ENCODE measurements around the gene ATP6V0B. TPM values are rescaled to one million over a fixed set of nuclear protein-coding genes. Genes with fewer than 3 reads are reported as not detected.
A peak's percentile ranks its signal among the peaks of the same experiment; 100 is the strongest.

ATP6V0B gene
- total RNA-seq, 4 donors from 2014 or later = 29.2 to 203 (median 97.9) TPM

DNA sequence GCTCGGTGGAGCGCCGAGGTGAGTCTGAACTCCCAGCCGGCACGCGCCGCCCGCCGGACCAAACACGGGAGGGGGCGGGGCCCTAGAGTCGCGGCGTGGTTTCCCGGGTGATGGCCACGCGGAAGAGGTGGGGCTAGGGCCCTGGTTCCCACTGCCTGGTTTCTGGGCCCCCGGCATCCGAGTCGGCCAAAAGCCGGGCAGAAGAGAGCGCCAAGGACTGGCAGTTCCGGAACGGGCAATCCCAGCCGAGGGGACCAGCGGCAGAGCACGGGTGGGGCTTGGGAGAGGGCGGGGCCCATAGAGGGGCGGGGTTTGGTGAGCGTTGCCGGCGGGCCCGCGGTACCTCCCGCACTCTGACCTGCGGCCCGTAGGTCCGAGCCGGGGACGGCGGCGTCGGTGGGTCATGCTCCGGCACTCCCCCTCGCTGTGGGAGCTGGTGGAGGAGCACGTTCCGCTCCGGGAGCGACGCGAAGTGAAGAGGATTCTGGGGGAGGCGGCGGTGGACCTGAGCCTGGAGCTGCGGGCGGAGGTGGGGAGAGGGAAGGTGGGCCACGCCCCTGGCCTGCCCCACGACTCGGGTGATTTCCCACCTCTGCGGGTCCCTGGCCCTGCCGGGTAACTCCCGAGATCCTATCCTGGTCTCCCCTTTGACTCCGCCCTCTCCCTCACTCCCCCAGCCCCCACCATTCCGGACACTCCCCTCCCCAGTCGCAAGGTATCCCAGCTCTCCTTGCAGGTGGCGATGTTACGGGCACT is 16.9 kb downstream of the ATP6V0B start, which contains the start of gene CCDC24:
Gene CCDC24 (plus strand): TSS at position 124 of the 756 bp plus-strand sequence. CDS start 280 bp downstream, at position 404.
- intact Hi-C loops (cut with DNase I; ENCODE audit: low total_unique reads) = no loop called here
- in situ Hi-C loops (cut with MboI; ENCODE audit: low pct_ligation_motif_present in 1 of 4, low pct_unique_long_range_greater_than_20kb in 1 of 4, low sequenced_read_pairs in 3 of 4) = loop anchor here in 1 of 4 donors (10.0 kb wide), 1 partner anchor 53 kb away; no protein-coding TSS in a partner anchor

DNA sequence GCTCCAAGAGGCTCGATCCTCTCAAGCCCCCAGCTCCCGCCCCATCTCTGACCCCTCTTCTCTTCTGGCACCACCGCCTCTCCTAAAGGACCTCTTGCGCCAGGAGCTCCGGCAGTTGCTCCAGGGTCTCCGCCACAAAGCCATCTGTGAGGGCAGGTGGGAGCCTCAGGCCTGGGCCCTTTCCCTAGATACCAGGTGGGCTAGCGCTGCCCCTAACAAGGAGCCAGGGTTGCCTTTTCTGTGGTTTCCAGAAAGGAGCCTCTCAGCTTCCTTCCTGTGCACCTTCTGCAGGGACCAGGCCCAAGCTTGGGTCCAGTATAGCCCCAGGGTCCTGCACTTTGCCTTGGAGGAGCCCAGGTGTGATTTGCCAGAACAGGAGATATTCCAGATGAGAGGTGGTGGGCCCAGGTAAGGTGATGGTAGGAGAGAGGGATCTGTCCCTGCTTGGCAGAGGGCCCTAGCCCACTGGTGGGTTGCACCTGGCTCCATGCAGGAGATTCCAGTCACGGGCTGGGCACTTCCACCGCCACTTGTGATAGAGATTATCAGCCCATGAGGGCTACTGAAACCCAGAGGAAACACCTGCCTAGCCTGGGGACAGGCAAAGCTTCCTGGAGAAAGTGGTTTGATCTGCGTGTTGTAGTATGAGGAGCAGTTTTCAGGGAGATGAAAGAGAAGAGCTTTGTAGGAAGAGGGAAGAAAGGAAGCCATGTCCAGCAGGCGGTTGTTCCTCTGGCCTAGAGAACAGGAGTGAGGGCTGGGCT is 17.7 kb downstream of the ATP6V0B start:
- Histone ChIP-seq H3K9me3 (no peaks in the 10 kb centered on the region), H3K36me3 (no peaks in the 10 kb centered on the region), H3K4me3 (peak overlapping the region; percentile 31 to 64 (median 58)), H3K27me3 (no peaks in the 10 kb centered on the region), H3K4me1 (peaks cover 5 to 25% (median 16%) of the 10 kb centered on the region in 4 donors), H3K27ac (peak overlapping the region; percentile 83 to 88 (median 87))
- WGBS, 2 donors (ENCODE audit: low coverage in 1 of 2) = 55 to 61% methylated on average over 3 to 11 of the region's 11 CpGs
- no peak for DNase-seq
- TF ChIP-seq EP300 (IDR thresholded peaks at IDR 0.05; ENCODE audit: low read depth) = no peak
- TF ChIP-seq CTCF (IDR thresholded peaks at IDR 0.05) = no peak
- no peak for TF ChIP-seq POLR2AphosphoS5 (IDR thresholded peaks at IDR 0.05)
- TF ChIP-seq POLR2A (IDR thresholded peaks at IDR 0.05) = no peak
- intact Hi-C loops (cut with DNase I; ENCODE audit: low total_unique reads) (no loop called here), in situ Hi-C loops (cut with MboI; ENCODE audit: low pct_ligation_motif_present in 1 of 4, low pct_unique_long_range_greater_than_20kb in 1 of 4, low sequenced_read_pairs in 3 of 4) (loop anchor here in 1 of 4 donors (10.0 kb wide), 1 partner anchor 52 kb away; no protein-coding TSS in a partner anchor)

More for the DNA sequence above, 16.9 kb downstream of the ATP6V0B start, which contains the start of gene CCDC24:
- H3K27me3 ChIP-seq = no peaks in the 10 kb centered on the region
- H3K27ac ChIP-seq = peak within 1 kb of the TSS; percentile 83 to 88 (median 87)
- DNase-seq = peak; percentile 90
- peak within 1 kb of the TSS; percentile 31 to 64 (median 58) for H3K4me3 ChIP-seq
- H3K36me3 ChIP-seq = no peaks in the 10 kb centered on the region
- WGBS, 2 donors (ENCODE audit: low coverage in 1 of 2) = 0 to 3% methylated on average over 6 to 17 of the region's 66 CpGs
- TF ChIP-seq EP300 (IDR thresholded peaks at IDR 0.05; ENCODE audit: low read depth) = no peak
- TF ChIP-seq CTCF (IDR thresholded peaks at IDR 0.05) = peak in 1 of 5 experiments; percentile 12
- TF ChIP-seq POLR2AphosphoS5 (IDR thresholded peaks at IDR 0.05) = peak; percentile 36 to 62 (median 54)
- peak; percentile 67 for TF ChIP-seq POLR2A (IDR thresholded peaks at IDR 0.05)
- H3K4me1 ChIP-seq = peaks cover 5 to 32% (median 21%) of the 10 kb centered on the region in 4 donors
- H3K9me3 ChIP-seq = no peaks in the 10 kb centered on the region

DNA sequence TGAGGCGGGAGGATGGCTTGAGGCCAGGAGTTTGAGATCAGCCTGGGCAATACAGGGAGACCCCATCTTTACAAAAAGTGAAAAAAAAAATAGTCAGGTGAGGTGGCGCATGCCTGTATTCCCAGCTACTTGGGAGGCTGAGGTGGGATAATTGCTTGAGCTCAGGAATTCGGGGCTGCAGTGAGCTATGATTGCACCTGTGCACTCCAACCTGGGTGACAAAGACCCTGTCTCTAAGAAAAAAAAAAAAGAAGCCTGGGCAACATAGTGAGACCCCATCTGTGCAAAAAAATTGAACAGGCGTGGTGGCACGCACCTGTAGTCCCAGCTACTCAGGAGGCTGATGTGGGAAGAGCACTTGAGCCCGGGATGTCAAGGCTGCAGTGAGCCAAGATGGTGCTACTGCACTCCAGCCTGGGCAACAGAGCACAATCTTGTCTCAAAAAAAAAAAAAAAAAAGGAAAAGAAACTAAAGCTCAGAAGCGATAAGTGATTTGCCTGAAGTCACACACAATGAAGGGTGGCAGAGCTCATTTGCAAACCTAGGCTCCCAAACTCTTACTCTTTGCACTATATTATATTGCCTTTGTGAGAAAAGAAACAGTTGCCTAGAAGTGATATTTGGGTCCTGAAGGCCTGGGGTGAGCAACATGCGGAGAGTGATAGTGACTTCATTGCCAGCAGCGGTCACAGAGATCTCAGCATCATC is 18.6 kb downstream of the ATP6V0B start:
- no peak for DNase-seq
- H3K27me3 ChIP-seq = no peaks in the 10 kb centered on the region
- no peak for TF ChIP-seq POLR2AphosphoS5 (IDR thresholded peaks at IDR 0.05)
- TF ChIP-seq POLR2A (IDR thresholded peaks at IDR 0.05) = no peak
- no peak for TF ChIP-seq CTCF (IDR thresholded peaks at IDR 0.05)
- TF ChIP-seq EP300 (IDR thresholded peaks at IDR 0.05; ENCODE audit: low read depth) = no peak
- in situ Hi-C loops (cut with MboI; ENCODE audit: low pct_ligation_motif_present in 1 of 4, low pct_unique_long_range_greater_than_20kb in 1 of 4, low sequenced_read_pairs in 3 of 4) = loop anchor here in 1 of 4 donors (10.0 kb wide), 1 partner anchor 51 kb away; no protein-coding TSS in a partner anchor
- no peak overlapping the region for H3K4me3 ChIP-seq
- H3K9me3 ChIP-seq = no peaks in the 10 kb centered on the region
- H3K27ac ChIP-seq = no peak overlapping the region
- intact Hi-C loops (cut with DNase I; ENCODE audit: low total_unique reads) = no loop called here
- peaks cover 5 to 23% (median 17%) of the 10 kb centered on the region in 4 donors for H3K4me1 ChIP-seq
- no peaks in the 10 kb centered on the region for H3K36me3 ChIP-seq
- 93 to 94% methylated on average over 6 to 9 of the region's 9 CpGs for WGBS, 2 donors (ENCODE audit: low coverage in 1 of 2)
